DND-41 (cell line): Measurements from ENCODE around the gene ZNF462.

ENCODE experiments used
- CTCF ChIP-seq: IDR thresholded peaks from 2 replicates; pipeline ENCODE4 v1.5.1; 2012; ENCODE audit warnings: borderline replicate concordance, low read length, moderate library complexity, mild to moderate bottlenecking; ENCODE audit not compliant: poor library complexity, severe bottlenecking; ENCODE audit errors: extremely low read depth
- EZH2 ChIP-seq: IDR thresholded peaks from 3 replicates; pipeline ENCODE4 v1.6.1; 2012; ENCODE audit warnings: borderline replicate concordance, low read depth, mild to moderate bottlenecking, moderate library complexity, low read length, inconsistent platforms; ENCODE audit not compliant: severe bottlenecking

- no peak for TF ChIP-seq CTCF
- no peak for TF ChIP-seq EZH2
These were observed 16.5 kb downstream of the ZNF462 start for GRCh38 chr9:106879439-106879882.
